Cardiac septum (tissue), 1 donor: ENCODE data around the gene DNAI4. TPM values are rescaled to one million over a fixed set of nuclear protein-coding genes. Genes with fewer than 3 reads are reported as not detected.
"Not testable (repeated sequence)": the region's sequence is repeated elsewhere in the genome, so short reads cannot be mapped to it uniquely, and the experiment has no call there.

ENCODE experiments used
- DNase-seq: peaks from one replicate; pipeline ENCODE4 v3.0.0-alpha.2; 2020; ENCODE audit warnings: low spot score
- intact Hi-C: fragments of 100-400 bp; cut with DNase I; formaldehyde crosslinking; loops from one replicate; pipeline ENCODE4 v1.14.0; 2022
- total RNA-seq: library from RNA; stranded (reverse); fragmentation: NEBNext Ultra II Directional; extraction: Animal tissue kit (Norgen Biotek cat#: 25700); gene quantifications from one replicate; pipeline ENCODE4 v1.2.1, GENCODE V29; 2021
- donor health status: DM: no; HTN: no; CAD: no.

DNAI4 gene
- total RNA-seq, 1 donor from 2014 or later = 10.9 TPM

DNA sequence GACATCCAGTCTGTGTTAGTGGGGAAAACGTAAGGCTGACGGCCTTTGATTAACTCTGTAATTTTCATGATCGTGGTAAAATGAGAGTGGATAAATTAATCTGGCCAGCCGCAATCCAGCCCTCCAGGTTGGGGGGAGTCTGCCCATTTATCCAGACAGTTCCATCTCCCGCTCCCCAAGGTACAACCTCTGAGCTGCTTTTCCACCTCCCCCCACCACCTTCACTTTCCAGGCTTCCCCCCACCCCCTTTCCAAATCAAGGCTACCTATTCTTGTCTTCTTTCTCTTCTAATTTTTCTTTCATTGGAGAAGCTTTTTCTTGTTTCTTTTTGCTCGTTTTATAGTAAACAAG lies 6.1 kb upstream of the DNAI4 start:
- no peak for DNase-seq
- intact Hi-C loops = no loop called here

DNA sequence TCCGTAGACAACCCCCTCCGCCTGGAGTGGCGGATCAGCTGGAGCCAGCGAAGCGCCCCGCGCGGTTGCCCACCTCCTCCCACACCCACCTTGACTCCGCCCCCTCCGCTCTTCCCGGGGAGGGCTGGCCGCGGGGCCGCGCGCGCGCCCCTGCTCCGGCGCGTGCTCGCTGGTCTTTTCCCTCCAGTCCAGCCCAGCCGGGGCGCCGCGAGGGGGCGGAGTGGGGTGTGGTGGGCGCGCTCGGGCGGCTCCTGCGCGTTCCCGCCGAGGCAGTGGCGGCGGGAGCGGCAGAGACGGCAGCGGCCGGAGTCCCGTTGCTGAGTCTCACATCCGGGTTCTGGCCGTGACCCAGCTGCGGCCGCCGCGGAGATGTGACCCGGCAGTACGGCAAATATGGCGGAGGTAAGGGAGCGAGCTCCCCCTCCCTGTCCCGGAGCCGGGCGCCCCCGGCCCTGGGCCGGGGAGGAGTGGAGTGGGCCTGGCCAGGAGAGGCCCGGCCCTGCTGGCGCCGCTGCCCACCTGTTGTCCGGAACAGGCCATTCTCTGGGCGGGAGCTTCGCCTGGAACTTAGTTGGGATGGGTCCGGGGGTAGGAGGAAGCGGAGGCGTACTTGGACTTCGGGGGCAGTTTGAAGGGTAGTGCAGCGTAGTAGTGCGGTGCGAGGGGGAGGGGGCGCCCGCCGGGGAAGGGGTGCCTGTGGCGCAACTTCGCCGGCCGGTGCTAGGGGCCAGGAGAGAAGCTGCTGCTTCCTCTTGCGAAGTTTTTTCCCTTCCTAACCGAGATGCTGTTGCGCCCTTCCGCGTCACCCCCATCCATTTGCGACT lies 5.6 kb upstream of the DNAI4 start:
- intact Hi-C loops = loop anchor here (10.0 kb wide), 1 partner anchor 165 kb away; no protein-coding TSS in a partner anchor

DNA sequence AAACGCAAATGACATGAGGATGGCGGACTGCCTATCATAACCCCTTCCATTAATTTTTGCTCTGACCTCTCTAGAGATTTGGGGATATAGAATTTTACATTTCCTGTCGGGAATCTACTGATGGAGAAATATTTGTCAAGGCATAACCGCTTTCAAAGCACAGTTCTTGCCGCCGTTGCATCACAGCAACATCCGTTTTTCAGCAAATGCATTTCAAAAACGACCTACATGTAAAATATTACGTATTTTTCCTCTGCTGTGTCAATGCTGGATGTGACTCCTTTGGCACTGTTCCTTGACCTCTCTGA lies 5.0 kb upstream of the DNAI4 start:
- intact Hi-C loops = loop anchor here (10.0 kb wide), 1 partner anchor 165 kb away; no protein-coding TSS in a partner anchor
- no peak for DNase-seq

More for the DNA sequence above, 5.6 kb upstream of the DNAI4 start:
- DNase-seq = peak; percentile 98

DNA sequence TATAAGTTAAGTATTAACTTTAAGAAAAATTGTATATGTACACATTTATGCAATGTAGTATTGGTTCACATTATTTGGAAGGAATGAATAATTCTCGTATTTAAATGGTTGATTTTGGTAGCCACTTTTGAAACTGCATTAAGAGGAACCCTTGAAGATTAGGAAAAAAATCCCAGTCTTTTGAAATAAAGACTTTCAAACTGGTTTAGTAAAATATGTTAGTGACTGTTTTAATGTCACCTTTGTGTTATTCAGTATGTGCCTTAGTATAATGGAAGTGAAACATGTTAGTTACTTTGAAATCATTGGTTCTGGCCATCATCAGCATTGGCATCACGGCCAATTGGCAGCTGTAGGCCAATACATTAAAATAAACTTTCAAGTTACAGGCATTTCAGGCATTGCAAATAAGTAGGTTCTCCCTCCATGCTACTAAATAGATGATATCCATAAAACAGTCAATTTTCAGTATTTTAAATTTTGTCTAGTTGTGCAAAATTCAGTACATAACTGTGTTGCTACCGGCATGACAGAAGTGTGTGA lies 4.6 kb upstream of the DNAI4 start:
- DNase-seq = no peak
- intact Hi-C loops = loop anchor here (10.0 kb wide), 1 partner anchor 164 kb away; no protein-coding TSS in a partner anchor

DNA sequence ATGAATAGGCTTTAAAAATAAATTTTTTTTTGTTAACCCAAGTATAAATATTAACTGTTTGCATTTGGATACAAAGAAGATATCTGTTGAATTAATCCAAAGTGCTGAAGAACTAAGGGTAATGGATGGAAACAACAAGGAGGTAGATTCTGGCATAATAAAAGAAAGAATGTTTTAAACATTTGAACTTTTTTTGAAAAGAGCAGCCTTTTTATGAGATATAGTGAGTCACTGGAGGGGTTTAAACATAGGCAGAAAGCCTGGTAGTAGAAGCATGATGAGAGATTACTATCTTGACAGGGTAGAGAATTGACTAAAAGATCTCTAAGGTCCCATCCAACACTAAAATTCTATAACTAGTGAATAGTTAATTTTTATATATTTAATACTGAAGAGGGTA lies 2.9 kb upstream of the DNAI4 start:
- no peak for DNase-seq
- intact Hi-C loops = loop anchor here (10.0 kb wide), 1 partner anchor 163 kb away; no protein-coding TSS in a partner anchor

DNA sequence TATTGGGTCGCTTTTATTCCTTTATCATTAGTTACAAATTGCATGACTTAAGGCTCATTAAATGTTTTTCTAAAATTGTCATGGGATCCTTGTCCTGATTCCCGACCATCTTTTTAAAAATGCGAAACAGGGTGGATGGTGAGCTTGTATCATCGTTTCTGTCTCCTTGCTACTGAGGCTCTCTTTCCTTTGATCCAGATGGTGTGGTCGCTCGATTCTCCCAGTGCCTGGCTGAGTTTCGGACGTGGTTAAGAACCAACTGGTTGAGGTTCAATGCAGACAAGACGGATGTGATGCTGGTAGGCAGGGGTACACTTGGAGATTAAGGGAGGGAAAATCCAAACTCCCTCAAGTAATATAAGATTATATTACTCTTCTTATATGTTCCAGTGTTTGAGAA lies 1.3 kb upstream of the DNAI4 start:
- no peak for DNase-seq
- intact Hi-C loops = loop anchor here (2.0 to 10.0 kb wide), 3 partner anchors 127 to 505 kb away; partner anchors contain the start of gene SERBP1

DNA sequence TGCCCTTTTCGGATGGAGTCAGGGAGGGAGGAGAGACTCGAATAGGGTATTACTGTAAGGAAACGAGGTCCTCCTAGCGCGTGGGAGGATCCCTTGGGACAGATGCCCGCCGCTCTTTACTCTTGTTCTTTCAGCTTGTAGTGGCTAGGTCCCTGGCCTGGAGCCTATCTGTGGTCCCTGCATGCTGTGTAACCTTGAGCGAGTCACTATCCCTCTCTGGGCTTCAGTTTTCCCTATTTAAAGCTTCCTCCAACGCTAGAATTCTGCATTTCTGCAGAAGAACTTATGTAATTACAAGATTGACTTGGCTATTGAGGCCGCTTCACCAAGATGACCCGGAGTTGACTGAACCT lies 878 bp upstream of the DNAI4 start:
- DNase-seq = no peak
- intact Hi-C loops = loop anchor here (2.0 to 10.0 kb wide), 3 partner anchors 127 to 505 kb away; partner anchors contain the start of gene SERBP1

DNA sequence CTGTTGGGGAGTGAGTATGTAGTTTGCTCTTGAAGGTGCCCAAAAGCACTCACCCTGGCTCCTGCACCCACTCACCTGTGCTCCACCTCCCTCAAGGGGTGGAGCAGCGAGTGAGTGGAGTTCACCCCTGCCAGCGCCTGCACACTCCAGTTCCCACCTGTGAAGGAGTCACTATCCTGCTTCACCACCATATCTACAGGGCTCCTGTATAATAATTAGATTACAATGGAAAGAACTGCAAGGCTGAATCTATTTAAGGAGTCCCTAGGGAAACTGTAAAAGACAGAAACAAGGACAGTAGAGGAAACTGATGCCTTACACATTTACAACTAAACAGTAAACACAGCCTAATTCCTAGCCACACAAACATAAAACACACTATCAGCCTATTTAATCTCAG lies 4.1 kb downstream of the DNAI4 start:
- intact Hi-C loops = loop anchor here (10.0 kb wide), 1 partner anchor 156 kb away; no protein-coding TSS in a partner anchor
- no peak for DNase-seq

DNA sequence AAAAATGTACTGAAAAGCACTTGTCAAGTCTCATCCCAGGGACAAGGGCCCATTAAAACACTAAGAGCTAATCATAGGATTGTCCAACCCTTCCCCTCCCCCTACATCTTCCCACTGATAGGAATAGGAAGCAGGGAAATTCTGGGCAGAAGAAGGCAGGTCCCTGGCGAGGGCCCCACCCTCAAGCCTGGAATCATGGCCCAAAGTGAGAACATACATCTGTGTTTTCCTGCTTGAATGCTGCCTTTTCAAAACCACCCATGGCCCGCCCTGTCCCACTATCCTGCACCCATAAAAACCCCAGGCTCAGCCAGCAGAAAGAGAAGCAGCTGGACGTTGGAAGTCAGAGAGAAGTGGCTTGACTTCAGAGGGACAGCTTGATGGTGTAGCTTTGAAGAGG lies 4.8 kb downstream of the DNAI4 start:
- no peak for DNase-seq
- intact Hi-C loops = loop anchor here (10.0 kb wide), 1 partner anchor 155 kb away; no protein-coding TSS in a partner anchor

DNA sequence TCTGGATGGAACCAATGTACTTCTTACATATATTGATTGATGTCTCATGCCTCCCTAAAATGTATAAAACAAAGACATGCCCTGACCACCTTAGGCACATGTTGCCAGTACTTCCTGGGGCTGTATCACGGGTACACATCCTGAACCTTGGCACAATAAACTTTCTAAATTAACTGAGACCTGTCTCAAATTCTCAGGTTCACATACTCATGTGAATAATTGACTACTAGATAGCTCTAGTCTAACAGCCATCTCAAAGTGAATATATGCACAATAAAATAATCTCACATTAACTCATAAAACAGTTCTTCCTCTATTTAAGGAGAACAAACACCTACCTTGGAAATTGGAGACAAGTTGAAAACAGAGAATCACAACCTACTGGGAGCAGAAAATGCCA lies 5.6 kb downstream of the DNAI4 start:
- DNase-seq = no peak
- intact Hi-C loops = no loop called here

DNA sequence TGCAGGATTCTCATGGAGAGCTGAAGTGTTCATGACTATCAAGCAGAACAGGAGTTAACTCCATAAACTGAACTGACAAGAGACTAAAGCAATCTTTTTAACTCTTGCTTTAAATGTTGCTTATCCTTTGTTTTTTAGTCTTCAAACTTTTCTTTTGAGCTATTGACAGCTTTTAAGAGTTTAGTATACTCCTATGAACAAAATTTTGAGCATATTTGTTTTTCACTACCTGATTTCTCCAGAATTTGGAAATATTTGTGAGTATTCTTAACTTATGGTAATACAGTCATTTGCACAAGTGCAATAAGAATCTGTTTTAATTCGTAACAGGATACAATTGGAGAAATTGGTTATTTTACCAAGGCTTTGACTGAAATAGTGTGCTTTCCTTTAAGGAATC lies 7.2 kb downstream of the DNAI4 start:
- no peak for DNase-seq
- intact Hi-C loops = no loop called here

DNA sequence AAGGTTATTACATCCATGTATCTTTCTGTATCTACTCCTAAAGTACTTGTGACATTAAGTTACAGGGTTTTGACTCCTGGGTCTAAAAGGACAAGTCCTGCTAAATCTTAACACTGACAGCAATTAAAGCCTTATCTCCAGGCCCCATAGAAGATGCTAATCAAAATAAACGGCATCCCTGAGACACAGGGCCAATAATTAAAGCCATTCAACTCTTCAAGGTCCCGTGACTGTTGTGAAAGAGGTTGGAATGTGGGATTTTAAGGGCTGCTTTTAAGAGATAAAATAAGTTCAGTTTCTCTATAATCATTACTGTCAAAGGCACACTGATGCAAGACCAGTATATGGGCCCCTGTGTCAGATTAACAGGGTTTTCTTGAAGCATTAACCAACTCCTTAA lies 8.3 kb downstream of the DNAI4 start:
- intact Hi-C loops = no loop called here
- DNase-seq = no peak

DNA sequence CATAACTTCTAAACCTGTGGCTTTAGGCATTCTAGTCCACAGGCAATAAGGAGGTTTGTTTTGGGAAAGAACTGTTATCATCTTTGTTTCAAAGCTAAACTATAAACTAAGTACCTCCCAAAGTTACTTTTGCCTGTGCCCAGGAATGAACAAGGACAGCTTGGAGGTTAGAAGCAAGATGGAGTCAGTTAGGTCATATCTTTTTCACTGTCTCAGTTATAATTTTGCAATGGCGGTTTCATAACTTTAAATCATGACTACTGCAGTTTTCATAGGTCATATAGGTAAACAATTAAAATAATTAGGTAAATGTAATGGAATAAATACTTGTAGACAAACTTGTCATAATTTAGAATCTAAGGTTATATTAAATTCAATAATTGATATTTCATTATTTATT lies 9.5 kb downstream of the DNAI4 start:
- DNase-seq, intact Hi-C loops: not testable (repeated sequence)

DNA sequence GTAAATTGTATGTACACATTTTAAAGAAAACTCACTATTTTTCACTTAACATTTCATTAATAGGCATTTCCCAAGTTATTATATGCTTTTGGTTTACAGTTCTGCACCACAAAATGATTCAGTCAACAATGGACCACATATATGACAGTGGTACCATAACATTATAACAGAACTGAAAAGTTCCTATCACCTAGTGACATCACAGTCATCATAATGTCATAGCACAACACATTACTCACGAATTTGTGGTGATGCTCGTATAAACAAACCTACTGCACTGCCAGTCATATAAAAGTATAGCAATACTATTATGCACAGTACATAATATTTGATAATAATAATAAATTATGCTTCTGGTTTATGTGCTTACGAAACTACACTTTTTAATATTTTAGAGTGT lies 30.9 kb downstream of the DNAI4 start:
- intact Hi-C loops = no loop called here

DNA sequence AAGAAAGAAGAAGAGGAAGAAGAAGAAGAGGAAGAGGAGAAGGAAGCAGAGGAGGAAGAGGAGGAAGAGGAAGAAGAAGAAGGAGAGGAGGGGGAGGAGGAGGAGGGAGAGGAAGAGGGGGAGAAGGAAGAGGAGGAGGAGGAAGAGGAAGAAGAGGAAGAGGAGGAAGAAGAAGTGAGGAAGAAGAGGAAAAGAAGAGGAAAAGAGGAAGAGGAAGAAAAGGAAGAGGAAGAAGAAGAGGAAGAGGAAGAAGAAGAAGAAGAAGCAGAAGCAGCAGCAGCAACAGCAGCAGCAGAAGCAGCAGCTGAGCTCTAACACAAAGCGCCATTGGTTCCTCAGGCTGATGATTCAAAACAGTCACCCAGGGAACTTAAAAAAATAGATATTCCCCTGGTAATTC lies 34.0 kb downstream of the DNAI4 start:
- intact Hi-C loops = no loop called here
- no peak for DNase-seq

More for the DNA sequence above, 30.9 kb downstream of the DNAI4 start:
- no peak for DNase-seq

DNA sequence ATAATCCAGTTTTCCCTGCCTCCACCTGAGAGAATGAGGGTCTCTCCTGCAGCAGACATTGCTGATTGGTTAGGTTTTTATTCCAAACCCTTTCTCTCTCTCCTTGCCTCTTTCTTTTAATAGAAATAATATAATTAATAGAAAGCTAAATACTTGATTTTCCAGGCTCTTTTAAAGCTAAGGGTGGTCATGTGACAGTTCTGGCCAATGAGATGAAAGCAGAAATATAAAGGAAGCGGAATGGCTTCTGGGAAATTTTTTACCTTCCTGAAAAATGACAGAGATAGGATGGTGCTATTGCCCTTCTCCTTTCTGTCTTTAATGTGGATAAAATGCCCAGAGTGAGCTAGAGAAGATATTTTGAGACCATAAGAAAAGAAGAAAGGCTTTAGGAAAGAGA lies 35.6 kb downstream of the DNAI4 start:
- intact Hi-C loops = no loop called here
- DNase-seq = no peak

DNA sequence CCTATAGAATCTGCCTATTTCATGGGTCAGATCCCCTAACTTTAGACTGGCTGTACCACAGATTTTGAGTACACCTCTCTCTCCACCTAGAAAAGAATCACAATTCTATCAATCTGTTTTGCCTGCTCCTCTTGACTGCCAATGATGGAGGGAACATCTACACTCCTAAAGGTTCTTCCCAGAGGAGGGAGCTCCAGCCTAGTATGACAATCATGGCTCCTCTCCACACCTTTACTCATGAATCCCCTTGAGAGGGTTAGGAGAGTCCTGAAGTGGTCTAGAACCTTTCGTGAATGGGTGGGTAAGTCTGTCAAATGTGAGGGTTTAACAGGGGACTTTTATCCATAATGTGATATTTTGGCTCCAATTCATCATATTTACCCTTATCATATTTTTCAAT lies 48.0 kb downstream of the DNAI4 start:
- no peak for DNase-seq
- intact Hi-C loops = no loop called here

DNA sequence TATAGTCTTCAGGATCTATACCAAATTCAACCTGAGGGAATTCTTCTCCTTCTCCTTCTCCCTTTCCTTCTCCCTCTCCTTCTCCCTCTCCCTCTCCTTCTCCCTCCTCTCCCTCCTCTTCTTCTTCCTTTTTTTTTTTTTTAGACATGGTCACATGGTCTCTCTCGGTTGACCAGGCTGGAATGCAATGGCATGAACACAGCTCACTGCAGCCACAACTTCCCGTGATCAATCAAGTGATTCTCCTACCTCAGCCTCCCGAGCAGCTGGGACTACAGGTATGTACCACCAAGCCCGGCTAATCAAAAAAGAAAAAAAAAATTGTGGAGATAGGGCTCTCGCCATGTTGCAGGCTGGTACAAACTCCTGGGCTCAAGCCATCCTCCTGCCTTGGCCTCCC lies 51.5 kb downstream of the DNAI4 start:
- no peak for DNase-seq
- intact Hi-C loops = no loop called here

DNA sequence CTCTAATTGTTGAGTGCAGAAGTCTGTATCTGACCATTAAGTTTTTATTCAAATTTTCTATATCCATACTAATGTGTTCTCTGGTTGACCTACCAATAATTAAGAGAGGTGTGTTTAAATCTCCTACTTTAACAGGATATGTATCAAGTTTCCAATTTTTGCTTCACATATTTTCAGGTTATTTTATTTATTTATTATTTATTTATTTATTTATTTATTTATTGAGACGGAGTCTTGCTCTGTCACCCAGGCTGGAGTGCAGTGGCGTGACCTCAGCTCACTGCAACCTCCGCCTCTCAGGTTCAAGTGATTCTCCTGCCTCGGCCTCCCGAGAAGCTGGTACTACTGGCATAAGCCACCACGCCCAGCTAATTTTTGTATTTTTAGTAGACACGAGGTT lies 52.6 kb downstream of the DNAI4 start:
- intact Hi-C loops = not testable (repeated sequence)

DNA sequence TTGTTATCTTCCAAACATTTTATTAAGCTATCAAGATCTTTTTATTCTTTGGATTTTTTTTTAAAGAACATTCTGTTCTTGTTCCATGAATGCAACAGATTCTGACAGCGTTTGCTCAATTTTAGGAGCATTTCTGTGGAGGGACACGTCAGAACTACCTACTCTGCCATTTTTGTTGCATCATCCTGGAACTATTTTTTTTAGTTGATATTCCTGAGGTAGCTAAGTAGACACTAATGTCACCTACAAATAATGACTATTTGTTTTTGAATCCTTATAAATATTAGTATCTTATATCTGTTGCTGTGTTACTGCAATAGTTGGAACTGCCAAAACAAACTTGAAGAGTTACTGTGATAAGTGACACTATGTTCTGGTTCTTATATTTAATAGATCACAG lies 57.2 kb downstream of the DNAI4 start:
- intact Hi-C loops = no loop called here
- DNase-seq = no peak

More for the DNA sequence above, 52.6 kb downstream of the DNAI4 start:
- DNase-seq = not testable (repeated sequence)

DNA sequence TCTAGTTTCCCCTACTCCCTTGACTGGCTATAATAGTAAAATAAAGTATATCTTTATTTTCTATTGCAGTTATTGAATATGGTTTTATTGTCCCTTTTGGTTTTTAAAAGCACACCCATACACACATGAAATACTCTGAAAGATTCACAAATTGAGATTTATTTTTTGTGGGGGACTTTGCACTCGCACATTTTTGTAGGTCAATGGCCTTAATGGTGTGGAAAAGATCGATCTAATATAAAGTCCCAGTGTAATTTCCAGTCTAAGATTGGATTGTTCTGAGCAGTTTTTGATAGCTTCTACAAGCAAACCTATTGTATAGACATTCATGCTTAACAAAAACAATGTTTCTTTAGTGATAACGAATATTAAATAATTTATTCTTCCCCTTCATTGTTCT lies 64.1 kb downstream of the DNAI4 start:
- no peak for DNase-seq
- intact Hi-C loops = no loop called here
